Retinal pigment epithelial cell (primary cell): Measurements from ENCODE around the gene POU2F3.

Experiments
- DNase-seq: peaks from one replicate; pipeline ENCODE4 v3.0.0-alpha.2; 2010; ENCODE audit warnings: low read depth
- H3K4me3 ChIP-seq: 2 replicates; pipeline ENCODE4 v1.5.1; 2011; ENCODE audit warnings: mild to moderate bottlenecking, low read length, control low read depth, moderate library complexity
- CTCF ChIP-seq: conservative IDR thresholded peaks from 2 replicates; pipeline ENCODE4 v1.5.1; 2011; ENCODE audit warnings: low read depth, low read length, control low read depth, inconsistent platforms

The POU2F3 gene

GRCh38 chr11:120344302-120345004 is 104.5 kb downstream of the POU2F3 start:
- no peak for DNase-seq
- H3K4me3 ChIP-seq = no peak overlapping the region
- TF ChIP-seq CTCF = no peak

- H3K4me3 ChIP-seq = no peak overlapping the region
- TF ChIP-seq CTCF = no peak
Observed at GRCh38 chr11:120346233-120346632, 106.3 kb downstream of the POU2F3 start.

GRCh38 chr11:120350637-120351036 is 110.7 kb downstream of the POU2F3 start:
- H3K4me3 ChIP-seq = no peak overlapping the region
- TF ChIP-seq CTCF = no peak
- DNase-seq = no peak

More at GRCh38 chr11:120346233-120346632, 106.3 kb downstream of the POU2F3 start:
- no peak for DNase-seq

- no peak for TF ChIP-seq CTCF
- no peak for DNase-seq
- no peak overlapping the region for H3K4me3 ChIP-seq
Observed at GRCh38 chr11:120352405-120352804, 112.5 kb downstream of the POU2F3 start.

- no peak for DNase-seq
- no peak for TF ChIP-seq CTCF
- no peak overlapping the region for H3K4me3 ChIP-seq
Observed at GRCh38 chr11:120354068-120354467, 114.1 kb downstream of the POU2F3 start.

- no peak for TF ChIP-seq CTCF
- DNase-seq = no peak
- no peak overlapping the region for H3K4me3 ChIP-seq
Observed at GRCh38 chr11:120354779-120355178, 114.8 kb downstream of the POU2F3 start.

- TF ChIP-seq CTCF = no peak
- DNase-seq = no peak
- no peak overlapping the region for H3K4me3 ChIP-seq
Observed at GRCh38 chr11:120357620-120358019, 117.7 kb downstream of the POU2F3 start.
